B cell (primary cell): Measurements from ENCODE around the gene ZBTB24. TPM values are rescaled to one million over a fixed set of nuclear protein-coding genes. Genes with fewer than 3 reads are reported as not detected.

Source experiments
- ATAC-seq: fragments of 200-7000 bp; cut with Tn5 transposase; one replicate; pipeline ENCODE4 v1.10.0; 2021; ENCODE audit warnings: low read depth, mild to moderate bottlenecking, moderate number of reproducible peaks, moderate library complexity
- CTCF ChIA-PET: fragments of 350-600 bp; sonication (Branson Sonifier 250); formaldehyde crosslinking; loops from one replicate; lab custom pipeline; 2021; ENCODE audit warnings: antibody characterized with exemption, inconsistent platforms; lab: Charles Lee
- POLR2A ChIA-PET: fragments of 350-600 bp; sonication (Branson Sonifier 250); formaldehyde crosslinking; loops from one replicate; lab custom pipeline; 2021; ENCODE audit warnings: antibody characterized with exemption; lab: Charles Lee
- DNase-seq: peaks from one replicate; pipeline ENCODE4 v3.0.0; 2013
- H2AFZ ChIP-seq: 2 replicates; pipeline ENCODE4 v1.6.1; 2012; ENCODE audit warnings: mild to moderate bottlenecking, low read depth, low read length; ENCODE audit not compliant: insufficient read depth, poor library complexity, severe bottlenecking
- H3K27ac ChIP-seq, 2 donors: 1 replicate in 1 of 2; 2 replicates in 1 of 2; pipeline ENCODE4 v1.5.1; 2012 to 2013; ENCODE audit warnings: low read length in 2 of 2, mild to moderate bottlenecking in 2 of 2, moderate library complexity in 1 of 2
- H3K27me3 ChIP-seq, 4 experiments: fragments of 200-600 bp in 1 of 4; sonication (generic) in 1 of 4; replicated peaks in 1 of 4; 1 replicate in 2 of 4; 2 replicates in 2 of 4; pipeline versions ENCODE4 v1.6.1 to v1.7.0; 2013 to 2016; ENCODE audit warnings: low read length in 3 of 4, mild to moderate bottlenecking in 2 of 4, mixed read lengths in 1 of 4, moderate library complexity in 1 of 4; ENCODE audit not compliant: insufficient read depth in 4 of 4, control insufficient read depth in 3 of 4; ENCODE audit errors: control extremely low read depth in 1 of 4
- H3K36me3 ChIP-seq, 2 experiments: replicated peaks in 1 of 2; 1 replicate in 1 of 2; 2 replicates in 1 of 2; pipeline versions ENCODE4 v1.6.1 to v1.7.1; 2013; ENCODE audit warnings: low read length in 1 of 2; ENCODE audit not compliant: insufficient read depth in 2 of 2, control insufficient read depth in 1 of 2; ENCODE audit errors: control extremely low read depth in 1 of 2, extremely low read depth in 1 of 2
- H3K4me1 ChIP-seq, 2 donors: fragments of 200-600 bp in 1 of 2; sonication (generic) in 1 of 2; 1 replicate in 1 of 2; 2 replicates in 1 of 2; pipeline versions ENCODE4 v1.5.1 to v1.6.1; 2013 to 2017; ENCODE audit warnings: low read length in 2 of 2; ENCODE audit not compliant: control insufficient read depth in 2 of 2, insufficient read depth in 2 of 2
- H3K4me2 ChIP-seq: replicated peaks from 2 replicates; pipeline ENCODE3; 2012; ENCODE audit warnings: mild to moderate bottlenecking, low read depth, low read length; ENCODE audit not compliant: poor library complexity, severe bottlenecking
- H3K4me3 ChIP-seq, 5 experiments: fragments of 200-600 bp in 1 of 5; sonication (generic) in 1 of 5; 1 replicate in 3 of 5; 2 replicates in 2 of 5; pipeline versions ENCODE4 v1.5.1 to v1.7.0; 2011 to 2016; ENCODE audit warnings: low read length in 4 of 5, mild to moderate bottlenecking in 4 of 5, low read depth in 2 of 5, control low read depth in 1 of 5, moderate library complexity in 1 of 5; ENCODE audit not compliant: insufficient read depth in 1 of 5; ENCODE audit errors: control extremely low read depth in 1 of 5, extremely low read depth in 1 of 5
- H3K79me2 ChIP-seq: fragments of 200-600 bp; sonication (generic); one replicate; pipeline ENCODE4 v1.6.0; 2016; ENCODE audit warnings: low read length; ENCODE audit not compliant: control insufficient read depth, insufficient read depth
- H3K9ac ChIP-seq: fragments of 200-600 bp; sonication (generic); 2 replicates; pipeline ENCODE4 v1.6.1; 2017; ENCODE audit warnings: mild to moderate bottlenecking, low read length, moderate library complexity
- H3K9me3 ChIP-seq, 3 donors: one replicate each; pipeline versions ENCODE4 v1.6.1 to v1.7.1; 2013; ENCODE audit warnings: low read length in 2 of 3; ENCODE audit not compliant: control insufficient read depth in 2 of 3, insufficient read depth in 1 of 3; ENCODE audit errors: control extremely low read depth in 1 of 3
- H4K20me1 ChIP-seq: 2 replicates; pipeline ENCODE4 v1.6.0; 2012; ENCODE audit warnings: mild to moderate bottlenecking, low read length; ENCODE audit not compliant: insufficient read depth, control insufficient read depth, poor library complexity, severe bottlenecking
- H3K27ac Mint-ChIP-seq: one replicate; pipeline ENCODE4 v1.8.0; 2021; ENCODE audit warnings: mixed read lengths
- H3K27me3 Mint-ChIP-seq: one replicate; pipeline ENCODE4 v1.8.0; 2021; ENCODE audit warnings: mixed read lengths
- H3K4me1 Mint-ChIP-seq: one replicate; pipeline ENCODE4 v1.8.0; 2021; ENCODE audit warnings: mixed read lengths
- H3K4me3 Mint-ChIP-seq: one replicate; pipeline ENCODE4 v1.8.0; 2021; ENCODE audit warnings: mixed read lengths
- H3K9me3 Mint-ChIP-seq: one replicate; pipeline ENCODE4 v1.8.0; 2022; ENCODE audit warnings: mixed read lengths; ENCODE audit not compliant: insufficient read depth
- EZH2 ChIP-seq: IDR thresholded peaks from 2 replicates; pipeline ENCODE4 v1.6.1; 2012; ENCODE audit warnings: borderline replicate concordance, low read depth, mild to moderate bottlenecking, moderate library complexity, low read length; ENCODE audit not compliant: insufficient read depth, poor library complexity, severe bottlenecking
- WGBS: methylation state at CpG from one replicate; pipeline ENCODE4 v1.1.5; 2013; ENCODE audit warnings: missing lambda C conversion rate; ENCODE audit not compliant: insufficient coverage; 5-methylcytosine and 5-hydroxymethylcytosine counted together
- intact Hi-C: fragments of 100-400 bp; cut with micrococcal nuclease; formaldehyde crosslinking; loops from one replicate; pipeline ENCODE4 v1.10.0; 2022
- polyA plus RNA-seq: library from polyadenylated mRNA; depleted of rRNA; stranded (reverse); fragments of >200 nt; gene quantifications from 2 replicates; pipeline ENCODE4 v1.2.3, GENCODE V29; 2012
- total RNA-seq, 2 donors: library from RNA; stranded (reverse); fragments of 120-200 nt in 1 of 2; gene quantifications; 1 replicate in 1 of 2; 2 replicates in 1 of 2; pipeline versions ENCODE4 v1.2.3 to v1.2.4, GENCODE V29; 2013 to 2022
- TF ChIP-seq, protein P1 (sequence below): fragments of 200-600 bp; IDR thresholded peaks from one replicate; pipeline ENCODE4 v1.8.0; 2022; ENCODE audit warnings: antibody characterized with exemption, mild to moderate bottlenecking

Gene ZBTB24
- total and polyA plus RNA-seq, 2 donors (not counting 1 experiment from before 2014, with no cell fraction given), result 10.6 to 31.4 TPM

DNA sequence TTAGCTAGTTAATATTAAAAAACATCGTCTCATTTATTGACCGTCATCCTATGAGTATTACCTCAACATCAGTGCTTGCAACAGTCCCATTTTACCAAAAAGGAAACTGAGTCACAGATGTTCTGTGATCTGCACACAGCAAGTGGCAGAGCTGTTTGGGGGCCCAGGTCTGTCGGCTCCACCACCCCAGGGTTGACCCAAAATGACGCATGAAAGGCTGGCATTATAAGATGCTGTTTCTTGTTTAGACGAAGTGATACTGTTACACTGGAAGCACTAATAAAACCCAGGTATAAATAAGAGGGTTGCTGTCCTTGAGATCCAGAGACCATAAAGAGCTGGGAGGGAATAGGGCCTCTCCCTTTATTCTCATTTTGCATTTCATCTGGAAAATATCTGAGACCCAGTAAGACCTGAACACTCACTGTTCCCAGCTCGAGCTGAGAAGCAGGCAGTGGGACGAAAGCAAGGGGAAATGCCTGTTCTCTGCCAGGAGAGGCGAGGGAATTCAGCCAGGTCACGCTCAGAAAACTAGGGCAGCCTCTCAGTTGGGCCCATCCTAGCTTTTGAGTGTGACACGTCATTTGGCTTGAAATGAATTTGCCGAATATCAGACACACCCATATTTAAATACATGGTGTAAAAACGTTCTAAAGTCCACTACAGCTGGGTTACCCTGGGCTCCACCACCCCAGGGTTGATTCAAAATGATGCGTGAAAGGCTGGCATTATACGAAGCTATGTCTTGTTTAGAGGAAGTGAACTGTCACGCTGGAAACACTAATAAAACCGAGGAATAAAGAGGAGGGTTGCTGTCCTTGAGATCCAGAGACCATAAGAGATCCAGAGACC lies 26.1 kb downstream of the ZBTB24 start:
- Mint-ChIP-seq H3K4me3 (peak overlapping the region; percentile 95), H3K27me3 (no peaks in the 10 kb centered on the region), H3K27ac (peak overlapping the region; percentile 84), H3K4me1 (peaks cover 80% of the 10 kb centered on the region), H3K9me3 (no peaks in the 10 kb centered on the region)
- H3K4me1 ChIP-seq, result peaks cover 70% of the 10 kb centered on the region in 2 donors
- no peaks in the 10 kb centered on the region for H4K20me1 ChIP-seq
- peak overlapping the region; percentile 42 to 99 (median 93) for H3K4me3 ChIP-seq
- intact Hi-C loops, result loop anchor here (5.0 to 10.0 kb wide), 3 partner anchors 748 to 1418 kb away; partner anchors contain the start of genes AMD1 and CDK19
- H3K27ac ChIP-seq, result peak overlapping the region; percentile 75 to 98
- 46% methylated on average over 8 of the region's 16 CpGs for WGBS
- DNase-seq (peak; percentile 53), ATAC-seq (no peak)
- H3K36me3 ChIP-seq, result peaks cover 0 to 19% of the 10 kb centered on the region in 2 experiments
- peaks cover 0 to 2% (median 0%) of the 10 kb centered on the region in 3 donors for H3K9me3 ChIP-seq
- ChIA-PET CTCF (interaction anchor here (0.7 to 6.4 kb wide), 8 partner anchors 12 to 1417 kb away, joined by 3 to 55 read pairs (median 4); partner anchors contain the start of genes AMD1, CD164, PPIL6 and SMPD2), POLR2A (interaction anchor here (1.1 to 5.5 kb wide), 8 partner anchors 8 to 235 kb away, joined by 3 to 34 read pairs (median 6); partner anchors contain the start of genes AK9, CD164, FIG4 and ZBTB24)
- peak overlapping the region; percentile 69 for H3K9ac ChIP-seq
- no peaks in the 10 kb centered on the region for H3K27me3 ChIP-seq
- TF ChIP-seq, protein P1, sequence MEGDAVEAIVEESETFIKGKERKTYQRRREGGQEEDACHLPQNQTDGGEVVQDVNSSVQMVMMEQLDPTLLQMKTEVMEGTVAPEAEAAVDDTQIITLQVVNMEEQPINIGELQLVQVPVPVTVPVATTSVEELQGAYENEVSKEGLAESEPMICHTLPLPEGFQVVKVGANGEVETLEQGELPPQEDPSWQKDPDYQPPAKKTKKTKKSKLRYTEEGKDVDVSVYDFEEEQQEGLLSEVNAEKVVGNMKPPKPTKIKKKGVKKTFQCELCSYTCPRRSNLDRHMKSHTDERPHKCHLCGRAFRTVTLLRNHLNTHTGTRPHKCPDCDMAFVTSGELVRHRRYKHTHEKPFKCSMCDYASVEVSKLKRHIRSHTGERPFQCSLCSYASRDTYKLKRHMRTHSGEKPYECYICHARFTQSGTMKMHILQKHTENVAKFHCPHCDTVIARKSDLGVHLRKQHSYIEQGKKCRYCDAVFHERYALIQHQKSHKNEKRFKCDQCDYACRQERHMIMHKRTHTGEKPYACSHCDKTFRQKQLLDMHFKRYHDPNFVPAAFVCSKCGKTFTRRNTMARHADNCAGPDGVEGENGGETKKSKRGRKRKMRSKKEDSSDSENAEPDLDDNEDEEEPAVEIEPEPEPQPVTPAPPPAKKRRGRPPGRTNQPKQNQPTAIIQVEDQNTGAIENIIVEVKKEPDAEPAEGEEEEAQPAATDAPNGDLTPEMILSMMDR, result no peak
- TF ChIP-seq EZH2, result no peak
- peaks cover 35% of the 10 kb centered on the region for H3K79me2 ChIP-seq
- no peak overlapping the region for H2AFZ ChIP-seq
- H3K4me2 ChIP-seq, result peak overlapping the region; percentile 95
